HG02610 (cell line): ENCODE results near the gene RGS19.
A peak's percentile ranks its signal among the peaks of the same experiment; 100 is the strongest.

Source experiments
- ATAC-seq: cut with Tn5 transposase; IDR thresholded peaks from one replicate; pipeline ENCODE4 v1.9.1; 2021; ENCODE audit warnings: mild to moderate bottlenecking, moderate library complexity; ENCODE audit not compliant: unreplicated experiment

RGS19 gene

GRCh38 chr20:64077876-64078551 is 1.3 kb downstream of the RGS19 start:
- no peak for ATAC-seq

GRCh38 chr20:64077541-64077875 is 1.8 kb downstream of the RGS19 start:
- no peak for ATAC-seq

GRCh38 chr20:64077094-64077493 is 2.2 kb downstream of the RGS19 start:
- ATAC-seq: peak; percentile 37

GRCh38 chr20:64076061-64076997 is 3.0 kb downstream of the RGS19 start:
- ATAC-seq: no peak

GRCh38 chr20:64075556-64075955 is 3.8 kb downstream of the RGS19 start:
- no peak for ATAC-seq

DNA sequence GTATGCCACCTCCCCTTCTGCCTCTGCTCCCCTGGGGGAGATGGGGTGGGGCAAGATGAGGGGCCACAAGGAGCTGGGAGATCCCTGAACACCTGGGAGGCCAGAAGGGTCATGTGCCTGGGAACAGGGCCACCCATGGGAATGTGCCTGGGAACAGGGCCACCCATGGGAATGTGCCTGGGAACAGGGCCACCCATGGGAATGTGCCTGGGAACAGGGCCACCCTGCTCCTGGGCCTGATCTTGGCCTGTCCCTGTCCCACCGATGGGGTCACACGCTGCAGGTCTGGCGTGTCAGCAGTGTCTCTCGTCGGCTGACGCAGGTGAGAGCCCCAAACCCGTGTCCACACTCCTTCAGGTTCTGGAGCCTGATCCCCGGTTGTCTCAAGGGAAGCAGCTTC is 4.4 kb downstream of the RGS19 start:
- no peak for ATAC-seq

- no peak for ATAC-seq
Measured at GRCh38 chr20:64074184-64074789, 5.0 kb downstream of the RGS19 start.

GRCh38 chr20:64073476-64074183 is 5.7 kb downstream of the RGS19 start:
- no peak for ATAC-seq

- no peak for ATAC-seq
Measured at GRCh38 chr20:64072498-64073063, 6.7 kb downstream of the RGS19 start.

DNA sequence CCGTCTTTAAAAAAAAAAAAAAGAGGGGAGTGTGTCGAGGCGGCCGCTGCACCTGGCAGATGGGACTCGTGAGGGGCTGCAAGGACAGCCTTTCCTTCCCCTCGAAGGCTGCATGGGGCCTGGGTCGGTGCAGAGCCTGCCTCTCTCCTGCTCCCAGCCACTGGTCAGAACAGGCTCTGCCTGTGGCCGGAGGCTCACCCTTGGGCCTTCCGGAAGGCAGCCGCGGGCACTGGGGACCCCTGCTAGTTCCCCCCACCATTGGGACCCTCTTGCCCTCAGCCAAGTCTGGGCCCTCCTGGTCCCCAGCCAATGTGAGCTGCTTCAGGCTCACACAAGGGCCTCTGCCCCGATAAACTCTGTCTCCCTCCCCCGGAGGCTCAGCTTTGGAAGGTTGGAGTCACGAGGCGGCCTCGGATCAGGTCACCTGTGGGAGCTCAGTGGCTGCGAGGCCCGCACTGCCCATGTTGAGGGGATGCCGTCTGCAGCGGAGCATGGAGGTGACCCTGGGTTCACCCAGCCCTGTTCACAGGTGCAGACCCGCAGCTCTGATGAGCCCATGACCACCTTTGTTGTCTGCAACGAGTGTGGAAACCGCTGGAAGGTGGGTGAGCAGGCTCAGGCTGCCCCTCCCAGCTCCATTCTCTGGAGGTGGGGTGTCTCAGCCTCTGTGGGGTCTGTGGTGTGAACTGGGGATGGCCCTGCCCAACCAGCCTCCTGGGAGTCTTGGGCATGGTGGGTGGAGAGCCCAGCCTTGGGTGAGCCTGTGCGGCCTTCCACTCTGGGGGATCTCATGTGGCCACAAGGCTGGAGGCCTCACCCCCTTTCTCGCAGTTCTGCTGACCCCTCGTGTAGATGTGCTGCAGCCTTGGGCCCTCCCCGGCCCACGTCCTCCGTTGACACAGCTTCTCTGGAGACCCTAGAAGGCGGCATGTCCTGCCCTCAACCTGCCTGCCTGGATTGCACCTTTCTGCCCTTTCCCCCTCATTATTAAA is 7.7 kb downstream of the RGS19 start:
- no peak for ATAC-seq

DNA sequence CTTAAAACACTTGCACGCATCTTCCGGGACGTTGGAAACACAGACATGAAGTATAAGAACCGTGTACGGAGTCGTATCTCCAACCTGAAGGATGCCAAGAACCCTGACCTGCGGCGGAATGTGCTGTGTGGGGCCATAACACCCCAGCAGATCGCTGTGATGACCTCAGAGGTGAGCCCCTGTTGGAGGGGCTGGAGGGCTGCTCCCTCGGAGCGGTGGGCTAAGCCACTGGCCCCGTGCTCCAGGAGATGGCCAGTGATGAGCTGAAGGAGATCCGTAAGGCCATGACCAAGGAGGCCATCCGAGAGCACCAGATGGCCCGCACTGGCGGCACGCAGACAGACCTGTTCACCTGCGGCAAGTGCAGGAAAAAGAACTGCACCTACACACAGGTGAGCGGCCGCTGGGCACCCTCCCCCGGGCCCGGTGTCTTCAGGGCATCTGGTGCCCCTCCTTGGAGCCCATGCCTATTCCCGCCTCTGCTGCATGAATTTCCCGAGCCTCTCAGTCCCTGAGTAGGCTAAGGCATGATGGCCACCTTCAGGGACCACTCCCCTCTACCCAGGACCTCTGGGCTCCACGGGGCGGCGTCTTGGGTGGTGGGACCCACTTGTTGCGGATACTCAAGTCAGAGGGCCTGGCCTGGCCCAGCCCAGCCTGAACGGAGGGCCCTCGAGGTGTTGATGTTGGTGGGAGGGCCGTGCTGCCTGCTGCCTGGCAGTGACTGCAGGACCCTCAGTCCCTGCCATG is 8.9 kb downstream of the RGS19 start:
- ATAC-seq: no peak

- no peak for ATAC-seq
Measured at GRCh38 chr20:64069614-64070243, 9.6 kb downstream of the RGS19 start.

- ATAC-seq: no peak
Measured at GRCh38 chr20:64069209-64069613, 10.1 kb downstream of the RGS19 start.

DNA sequence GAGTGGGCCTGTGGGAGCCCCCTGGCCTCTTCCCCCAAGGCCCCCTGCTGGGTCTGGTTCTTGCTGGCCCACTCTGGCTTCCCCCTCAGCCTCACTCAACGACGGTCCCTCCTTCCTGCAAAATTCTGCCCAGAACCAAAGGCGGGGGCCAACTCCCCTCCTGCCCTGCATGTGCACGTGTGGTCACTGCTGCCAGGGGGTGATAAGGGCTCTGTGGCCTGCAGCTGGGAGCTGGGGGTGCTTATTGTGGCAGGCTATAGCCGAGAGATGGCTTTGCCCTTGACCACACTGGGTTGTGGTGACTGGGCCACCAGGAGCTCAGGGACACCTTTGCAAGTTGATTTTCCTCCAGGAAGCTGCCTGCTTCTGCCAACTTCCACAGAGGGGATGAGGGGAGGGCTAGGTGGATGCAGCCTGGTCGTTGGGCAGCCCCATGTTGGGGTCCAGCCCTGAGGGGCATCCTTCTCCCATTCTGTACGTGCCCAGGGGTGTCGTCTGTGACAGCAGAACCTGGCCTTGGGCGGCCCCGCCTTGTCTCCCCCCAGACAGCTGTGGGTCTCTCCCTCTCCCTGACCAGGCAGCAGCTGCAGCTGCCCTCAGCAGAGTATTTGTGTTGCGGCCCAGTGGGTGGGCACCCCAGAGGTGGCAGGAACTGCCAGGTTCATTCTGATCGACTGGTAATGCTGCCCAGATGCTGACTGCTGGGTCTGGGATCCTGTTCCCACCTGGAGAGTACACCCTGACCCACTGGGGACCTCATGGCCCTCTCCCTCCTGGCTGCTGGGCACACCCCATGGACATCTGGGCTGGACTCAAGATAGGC is 10.7 kb downstream of the RGS19 start:
- ATAC-seq: no peak

DNA sequence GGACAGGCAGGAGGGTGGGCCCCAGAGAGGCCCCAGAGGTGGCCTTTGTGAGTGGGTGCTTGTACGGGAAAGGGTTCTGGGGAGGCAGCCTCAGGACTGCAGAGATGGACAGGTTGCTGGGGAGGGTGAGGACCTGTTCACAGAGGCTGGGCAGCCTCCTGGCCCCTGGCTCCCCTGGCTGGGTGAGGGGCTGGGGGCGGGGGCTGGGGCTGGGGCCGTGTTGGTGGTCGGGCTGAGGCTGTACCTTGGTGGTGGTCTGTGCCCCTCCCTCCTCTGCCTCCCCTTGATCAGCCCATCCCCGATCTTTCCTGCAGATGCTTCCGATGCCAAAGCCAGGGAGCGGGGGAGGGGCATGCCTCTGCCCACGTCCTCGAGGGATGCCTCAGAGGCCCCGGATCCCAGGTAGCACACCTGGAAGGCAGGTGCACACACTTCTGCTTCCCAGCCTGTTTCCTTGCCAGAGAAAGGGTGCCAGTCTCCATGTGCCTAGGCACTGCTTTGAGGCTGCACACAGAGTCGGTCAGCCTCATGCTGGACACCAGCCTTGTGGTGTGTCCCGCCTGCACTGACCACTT is 11.5 kb downstream of the RGS19 start:
- ATAC-seq: no peak

GRCh38 chr20:64067005-64067632 is 12.2 kb downstream of the RGS19 start:
- no peak for ATAC-seq

DNA sequence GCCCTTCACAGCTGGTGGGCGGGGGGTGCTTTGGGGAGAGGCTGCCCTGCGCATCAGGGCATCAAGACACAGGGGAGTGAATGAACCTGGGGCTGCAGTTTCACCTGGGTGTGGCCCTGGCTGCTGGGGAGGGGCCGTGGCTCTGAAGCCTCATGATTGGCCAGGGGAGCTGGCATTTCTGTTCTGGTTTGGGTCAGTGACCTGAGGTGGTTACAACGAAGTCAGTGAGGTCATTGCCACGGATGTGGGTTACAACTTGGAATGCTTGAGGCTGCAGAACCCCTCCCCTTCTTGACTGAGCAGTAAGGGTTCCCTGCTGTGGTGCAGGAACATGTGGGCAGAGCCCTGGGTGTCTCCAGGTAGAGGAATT is 13.4 kb downstream of the RGS19 start:
- ATAC-seq: peak; percentile 23
